Frontal cortex (tissue), 4 donors: ENCODE data around the gene SPINK4. TPM values are rescaled to one million over a fixed set of nuclear protein-coding genes. Genes with fewer than 3 reads are reported as not detected.

Experiments used
- DNase-seq, 2 donors: peaks; one replicate each; pipeline ENCODE4 v3.0.0; 2012; ENCODE audit warnings: low spot score in 2 of 2
- FAIRE-seq: peaks from 2 replicates; lab custom pipeline; 2012; peaks lifted over from hg19 to GRCh38; lab: Jason Lieb, UNC
- total RNA-seq: library from RNA; depleted of rRNA; stranded (reverse); fragments of >200 nt; gene quantifications from one replicate; pipeline ENCODE4 v1.2.3, GENCODE V29; 2014
- donor health status: control.
- donor health status: control.
- donor health status: control.

The SPINK4 gene
- total RNA-seq, 1 donor from 2014 or later = not detected

DNA sequence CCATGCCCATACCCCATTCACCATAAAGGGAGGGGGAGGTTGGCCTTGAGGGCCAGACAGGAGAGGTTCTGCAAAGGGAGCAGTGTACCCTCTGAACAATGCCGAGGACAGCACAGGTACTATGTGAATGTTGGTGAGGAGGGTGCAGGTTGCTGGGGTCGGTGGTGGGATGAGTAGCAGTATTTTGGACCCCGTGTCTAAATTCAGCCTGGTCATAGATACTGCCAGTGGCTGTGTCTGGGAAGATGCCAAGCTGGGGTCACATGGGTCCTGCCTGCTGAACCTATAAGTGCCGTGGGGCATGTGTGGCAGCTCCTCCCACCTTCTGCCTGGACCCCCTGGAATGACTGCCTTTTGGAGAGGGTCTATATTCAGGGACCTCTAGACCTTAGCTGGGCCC, 11.4 kb upstream of the SPINK4 start:
- DNase-seq (no peak), FAIRE-seq (no peak)

DNA sequence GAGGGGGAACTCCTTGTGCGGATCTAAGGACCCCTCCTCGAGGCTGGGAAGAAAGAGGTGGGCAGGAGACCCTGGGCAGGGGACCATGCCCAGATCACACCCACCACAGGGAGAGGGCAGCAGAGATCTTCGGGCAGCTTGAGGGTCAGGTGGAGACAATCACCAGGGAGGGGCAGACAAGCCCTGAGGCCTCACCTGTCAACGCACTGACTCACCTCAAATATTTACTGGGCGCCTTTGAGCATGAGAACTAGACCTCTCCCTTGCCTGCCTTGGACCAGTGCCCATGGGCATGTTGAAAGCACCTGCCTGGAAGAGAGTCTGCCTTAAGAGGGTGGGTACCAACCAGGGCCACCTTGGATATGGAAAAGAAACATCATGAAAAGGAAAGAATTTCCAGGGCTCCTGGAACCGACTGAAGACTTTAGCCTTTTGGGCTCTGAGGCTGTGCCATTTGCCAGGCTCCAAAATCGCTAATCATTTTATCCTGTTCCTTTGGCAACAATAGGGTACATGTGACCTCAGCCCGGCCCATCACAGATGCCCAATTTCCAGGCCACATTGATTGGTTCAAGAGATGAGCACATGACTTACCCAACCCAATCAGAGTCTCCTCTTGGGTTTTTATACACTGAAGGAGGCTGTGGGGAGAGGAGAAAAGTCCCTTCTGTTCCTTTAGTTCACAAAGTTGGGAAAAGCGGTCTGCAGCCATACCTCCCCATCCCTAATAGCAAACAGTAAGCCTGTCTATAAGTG, 10.4 kb upstream of the SPINK4 start:
- no peak for FAIRE-seq

DNA sequence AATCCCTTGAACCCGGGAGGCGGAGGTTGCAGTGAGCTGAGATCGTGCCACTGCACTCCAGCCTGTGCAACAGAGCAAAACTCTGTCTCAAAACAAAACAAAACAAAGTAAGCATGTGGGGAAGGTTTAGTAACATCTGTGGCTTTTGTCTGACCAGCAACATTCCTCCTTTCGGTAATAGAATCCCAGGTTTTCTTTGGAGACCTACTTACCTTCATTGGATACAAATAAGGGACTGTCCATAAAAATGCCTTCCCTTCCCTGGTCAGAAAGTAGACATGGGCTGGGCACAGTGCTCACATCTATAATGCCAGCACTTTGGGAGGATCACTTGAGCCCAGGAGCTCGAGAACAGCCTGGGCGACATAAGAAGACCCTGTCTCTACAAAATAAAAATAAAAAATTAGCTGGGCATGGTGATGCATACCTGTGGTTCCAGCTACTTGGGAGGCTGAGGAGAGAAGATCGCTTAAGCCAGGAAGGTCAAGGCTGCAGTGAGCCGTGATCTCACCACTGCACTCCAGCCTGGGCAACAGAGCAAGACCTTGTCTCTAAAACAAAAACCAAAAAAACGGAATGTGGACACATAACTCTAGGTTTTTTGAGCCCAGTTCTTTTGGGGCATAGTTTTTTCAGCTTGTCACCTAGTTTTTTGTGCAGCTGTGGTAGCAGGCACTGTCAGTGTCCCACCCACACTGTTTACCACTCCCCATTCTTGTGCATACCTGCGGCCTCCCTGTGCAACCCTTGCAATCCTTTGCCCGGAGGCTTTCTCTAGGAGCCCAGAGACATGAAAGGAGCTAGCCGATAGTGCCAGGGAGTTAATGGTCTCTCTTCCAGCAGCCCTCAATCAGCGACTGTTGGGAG, 9.0 kb upstream of the SPINK4 start:
- DNase-seq (no peak), FAIRE-seq (no peak)

More for the DNA sequence above, 10.4 kb upstream of the SPINK4 start:
- DNase-seq = no peak

DNA sequence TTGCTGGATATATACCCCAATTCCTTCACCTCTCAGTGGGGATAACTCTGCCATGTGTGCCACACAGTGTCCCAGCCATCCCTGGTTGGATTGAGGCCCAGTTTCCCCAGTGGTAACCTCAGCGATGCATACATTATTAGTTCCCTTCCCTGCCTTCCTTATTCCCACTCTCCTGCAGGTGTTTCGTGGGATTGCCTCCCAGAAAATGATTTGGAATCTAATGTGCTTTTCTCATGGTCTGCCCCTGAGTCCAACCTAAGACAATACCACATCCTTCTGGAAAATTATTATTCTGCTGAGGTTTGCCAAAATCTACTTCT, 8.4 kb upstream of the SPINK4 start:
- DNase-seq = no peak
- FAIRE-seq = no peak

DNA sequence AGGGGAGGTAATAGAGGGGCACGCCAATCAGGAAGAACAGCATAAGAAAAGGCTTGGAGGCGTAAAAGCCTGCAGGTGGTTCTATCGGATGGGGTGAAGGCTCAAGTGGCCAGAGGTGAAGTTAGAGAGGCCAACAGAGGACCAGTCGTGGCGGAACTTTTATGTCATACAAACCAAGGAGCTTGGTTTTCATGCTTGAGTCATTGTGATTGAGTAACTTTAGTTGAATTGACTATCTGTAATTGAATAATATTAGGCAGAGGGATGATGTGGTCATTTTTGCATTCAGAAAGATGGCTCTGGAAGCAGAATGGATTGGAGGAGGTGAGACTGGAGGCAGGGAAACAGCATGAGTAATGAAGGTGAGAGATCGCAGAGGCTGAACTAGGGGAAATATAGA, 7.2 kb upstream of the SPINK4 start:
- FAIRE-seq (no peak), DNase-seq (no peak)

DNA sequence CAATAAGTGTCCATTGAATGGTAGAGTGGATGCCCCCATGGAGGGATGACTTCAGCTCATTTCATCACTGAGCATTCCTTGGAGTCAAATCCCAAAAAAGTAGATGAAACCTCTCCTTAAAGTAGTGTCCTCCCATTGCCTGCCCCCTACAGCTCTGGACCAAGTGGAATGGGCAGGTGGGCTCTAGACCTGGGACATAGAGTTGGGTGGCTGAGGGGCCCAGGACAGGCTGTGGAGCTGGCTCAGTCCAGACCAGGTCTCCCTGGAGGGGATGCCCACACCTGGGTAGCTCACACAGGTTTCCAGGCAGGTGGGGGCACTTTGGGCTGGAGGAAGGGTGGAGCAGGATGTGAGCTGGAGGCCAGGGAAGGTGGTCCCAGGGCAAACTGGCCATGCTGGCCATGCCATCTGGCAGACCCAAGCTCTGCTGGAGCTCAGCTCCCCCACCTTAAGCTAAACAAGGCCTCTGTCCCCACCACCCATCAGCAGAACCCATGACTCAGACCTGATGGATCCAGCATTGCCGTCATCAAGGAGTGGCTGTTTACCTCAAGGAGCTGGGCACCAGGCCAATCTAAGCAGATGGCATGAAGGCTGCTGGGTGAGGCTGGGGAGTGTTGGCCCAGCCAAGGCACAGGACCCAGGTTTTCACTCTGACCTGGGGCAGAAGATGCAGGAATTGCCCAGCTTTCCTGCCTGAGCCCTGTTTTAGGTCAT, 6.2 kb upstream of the SPINK4 start:
- FAIRE-seq = no peak
- DNase-seq = no peak

DNA sequence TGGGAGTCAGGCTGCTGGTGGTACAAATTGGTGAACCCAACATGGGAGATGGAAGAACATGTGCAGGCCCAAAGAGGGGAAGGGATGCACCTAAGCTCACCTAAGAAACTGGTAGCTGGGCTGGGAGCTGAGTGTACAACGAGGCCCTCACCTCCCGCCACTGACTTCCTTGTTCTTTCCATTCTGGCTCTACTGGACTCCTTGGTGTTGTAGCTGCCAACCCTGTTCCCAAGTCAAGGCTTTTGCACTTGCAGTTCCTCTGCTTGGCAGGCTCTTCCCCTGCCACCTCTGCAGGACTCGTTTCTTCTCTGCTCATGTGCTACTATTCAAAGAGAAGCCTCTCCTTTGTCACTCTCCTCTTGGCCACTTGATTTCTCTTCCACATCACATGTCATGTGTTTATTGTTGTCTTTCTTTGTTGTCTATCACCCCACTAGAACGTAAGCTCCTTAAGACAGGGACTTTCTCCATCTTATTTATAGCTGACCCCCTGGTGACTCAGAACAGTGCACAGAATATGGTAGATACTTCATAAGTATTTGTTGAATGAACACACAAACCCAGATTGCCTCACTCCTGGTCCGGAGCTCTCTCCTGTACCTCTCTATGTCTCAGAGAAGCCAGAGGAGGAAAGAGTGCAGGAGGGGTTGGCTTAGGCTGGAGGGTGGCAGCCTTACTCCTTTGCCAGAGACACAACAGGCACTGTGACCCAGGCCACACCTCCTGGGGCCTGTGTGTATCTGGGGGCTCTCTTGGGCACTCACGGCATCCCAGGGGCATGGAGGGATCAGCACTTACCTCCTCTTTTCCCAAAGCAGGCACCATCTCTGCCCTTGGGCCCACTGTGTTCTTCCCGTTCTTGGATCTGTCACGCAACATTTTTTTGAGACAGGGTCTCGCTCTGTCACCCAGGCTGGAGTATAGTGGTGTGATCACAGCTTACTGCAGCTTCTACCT, 5.2 kb upstream of the SPINK4 start:
- DNase-seq (no peak), FAIRE-seq (no peak)

DNA sequence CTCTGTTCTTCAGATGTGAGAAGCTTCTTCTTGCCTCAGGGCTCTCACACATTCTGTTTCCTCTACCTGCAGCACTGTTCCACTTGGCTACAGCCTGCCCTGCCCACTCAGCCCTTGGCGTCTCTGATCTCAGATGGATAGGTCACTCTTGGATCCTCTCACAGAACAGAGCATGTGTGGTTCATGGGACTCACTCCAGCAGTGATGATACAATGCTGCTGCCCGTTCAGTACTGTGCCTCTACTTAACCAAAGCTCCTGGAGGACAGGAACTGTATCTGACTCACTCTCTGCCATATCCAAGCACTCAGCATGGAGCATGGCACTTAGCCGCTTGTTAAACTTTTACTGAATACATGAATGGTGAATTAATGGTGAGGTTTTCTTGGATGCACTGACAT, 3.4 kb upstream of the SPINK4 start:
- FAIRE-seq (no peak), DNase-seq (no peak)

DNA sequence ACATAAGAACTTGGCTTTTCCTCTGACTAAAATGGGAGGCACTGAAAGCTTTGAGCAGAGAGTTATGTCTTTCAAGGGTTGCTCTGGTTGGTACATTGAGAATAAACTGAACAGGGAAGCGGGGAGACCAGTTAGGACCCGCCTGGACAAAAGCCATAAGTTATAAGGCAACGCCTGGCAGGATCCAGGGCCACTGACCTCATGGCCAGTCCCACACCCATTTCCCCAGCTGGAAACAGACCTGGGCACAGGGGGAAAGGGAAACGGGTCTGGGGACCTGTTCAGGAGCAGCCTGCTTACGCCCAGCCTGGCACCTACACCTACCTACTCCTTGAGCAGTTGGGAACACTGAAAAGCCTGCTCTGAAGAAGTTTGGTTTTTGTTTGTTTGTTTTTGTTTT, 1.3 kb downstream of the SPINK4 start:
- DNase-seq (no peak), FAIRE-seq (no peak)

DNA sequence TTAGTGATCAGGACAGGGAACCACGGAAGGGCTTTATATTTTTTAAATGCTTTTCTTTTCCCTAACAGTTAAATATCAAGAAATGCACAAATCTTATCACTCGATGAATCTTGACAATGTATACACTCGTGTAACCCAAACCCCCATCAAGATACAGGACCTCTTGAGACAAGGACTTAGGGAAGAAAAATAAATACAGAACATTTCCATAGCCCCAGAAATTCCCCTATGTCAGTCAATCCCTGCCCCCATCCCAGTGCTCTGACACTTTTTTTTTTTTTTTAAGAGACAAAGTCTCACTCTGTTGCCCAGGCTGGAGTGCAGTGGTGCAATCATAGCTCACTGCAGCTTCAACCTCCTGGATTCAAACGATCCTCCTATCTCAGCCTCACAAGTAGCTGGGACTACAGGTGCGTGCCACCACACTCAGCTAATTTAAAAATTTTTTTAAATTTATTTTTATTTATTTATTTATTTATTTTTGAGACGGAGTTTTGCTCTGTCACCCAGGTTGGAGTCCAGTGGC, 2.7 kb downstream of the SPINK4 start:
- no peak for FAIRE-seq

DNA sequence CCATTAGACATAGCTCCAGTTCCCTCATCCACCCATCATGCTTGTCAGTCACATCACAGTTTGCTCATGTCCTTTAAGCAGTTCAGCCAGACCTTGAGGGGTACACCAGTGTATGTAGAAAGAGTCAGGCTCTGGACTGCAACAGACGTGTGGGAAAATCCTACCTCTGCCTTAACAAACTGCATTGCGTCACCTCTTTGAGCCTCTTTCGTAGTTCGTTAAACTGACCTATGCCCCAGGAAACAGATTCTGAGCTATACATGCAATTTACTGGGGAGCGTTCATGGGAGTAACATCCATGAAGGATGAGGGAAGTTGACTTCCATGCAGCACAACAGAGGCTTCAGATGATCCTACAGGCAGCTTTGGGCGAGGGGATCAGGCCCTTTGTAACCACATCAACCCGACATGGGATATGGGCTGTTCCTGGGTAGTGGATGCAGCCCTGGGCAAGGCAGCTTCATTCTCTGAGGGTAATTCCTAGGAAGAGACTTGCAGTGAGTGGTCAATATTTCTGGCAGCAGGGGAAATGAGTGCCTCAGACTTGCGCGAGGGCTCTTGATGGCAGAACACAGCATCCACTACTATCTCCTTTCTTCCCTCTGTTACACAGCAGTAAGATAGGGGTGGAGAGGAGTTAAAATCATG, 4.3 kb downstream of the SPINK4 start:
- DNase-seq (no peak), FAIRE-seq (no peak)

More for the DNA sequence above, 2.7 kb downstream of the SPINK4 start:
- no peak for DNase-seq

DNA sequence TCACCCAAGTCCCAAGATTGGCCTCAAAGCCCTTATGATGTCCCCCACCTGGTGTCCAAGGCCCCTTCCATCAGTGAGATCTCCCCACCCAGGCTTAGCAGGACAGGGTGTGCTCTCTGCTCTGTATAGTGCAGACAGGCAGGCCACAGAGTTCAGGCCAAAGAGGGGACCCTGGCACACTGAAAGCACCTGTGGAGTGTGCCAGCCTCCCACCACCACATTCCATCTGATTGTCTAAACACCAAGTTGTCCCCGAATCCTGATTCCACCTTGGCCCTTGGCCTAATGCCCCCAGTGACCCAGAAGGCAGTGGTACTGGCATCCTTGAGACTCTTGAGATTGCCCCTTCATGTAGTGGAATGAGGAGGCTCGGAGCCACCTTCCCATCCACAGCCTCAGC, 5.4 kb downstream of the SPINK4 start:
- FAIRE-seq (no peak), DNase-seq (no peak)

DNA sequence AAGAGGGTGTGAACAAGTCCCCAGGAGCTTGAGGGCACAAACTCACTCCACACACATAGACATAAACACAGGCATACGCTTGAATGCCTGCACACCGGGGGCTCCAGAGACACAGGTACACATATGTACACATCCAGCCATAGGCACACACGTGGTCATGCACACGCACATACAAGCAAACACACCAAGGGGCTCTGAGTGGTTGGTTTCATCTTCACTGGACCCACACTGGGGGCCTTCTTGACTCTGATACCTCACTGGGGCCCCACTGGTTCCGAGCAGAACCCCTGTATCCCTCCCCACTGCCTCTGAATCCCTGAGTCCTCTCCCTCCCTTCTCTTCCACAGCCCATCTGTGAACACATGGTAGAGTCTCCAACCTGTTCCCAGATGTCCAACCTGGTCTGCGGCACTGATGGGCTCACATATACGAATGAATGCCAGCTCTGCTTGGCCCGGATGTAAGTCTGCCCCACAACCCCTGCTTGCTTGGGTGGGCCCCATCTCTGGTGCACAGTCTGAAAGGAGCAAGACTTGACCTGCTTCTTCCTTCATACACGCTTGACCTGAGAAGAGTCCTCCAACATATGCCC, 6.4 kb downstream of the SPINK4 start:
- FAIRE-seq (no peak), DNase-seq (no peak)

DNA sequence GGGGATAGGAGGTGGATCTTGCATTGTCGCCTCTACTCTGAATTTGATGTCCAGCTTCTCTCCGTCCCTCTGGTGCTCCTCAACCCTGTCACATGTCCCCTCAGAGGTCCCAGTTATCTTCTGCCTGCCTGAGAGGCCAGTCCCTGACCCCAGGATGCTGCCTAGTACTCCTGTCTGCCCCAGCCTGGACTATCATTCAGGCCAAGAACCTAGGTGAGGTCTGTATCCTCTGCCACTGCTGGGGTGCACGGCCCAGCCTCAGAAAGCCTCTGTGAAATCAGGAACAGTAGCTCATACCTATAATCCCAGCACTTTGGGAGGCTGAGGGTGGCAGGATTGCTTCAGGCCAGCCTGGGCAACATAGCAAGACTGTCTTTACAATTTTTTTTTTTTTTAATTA, 8.6 kb downstream of the SPINK4 start:
- no peak for DNase-seq
- no peak for FAIRE-seq

DNA sequence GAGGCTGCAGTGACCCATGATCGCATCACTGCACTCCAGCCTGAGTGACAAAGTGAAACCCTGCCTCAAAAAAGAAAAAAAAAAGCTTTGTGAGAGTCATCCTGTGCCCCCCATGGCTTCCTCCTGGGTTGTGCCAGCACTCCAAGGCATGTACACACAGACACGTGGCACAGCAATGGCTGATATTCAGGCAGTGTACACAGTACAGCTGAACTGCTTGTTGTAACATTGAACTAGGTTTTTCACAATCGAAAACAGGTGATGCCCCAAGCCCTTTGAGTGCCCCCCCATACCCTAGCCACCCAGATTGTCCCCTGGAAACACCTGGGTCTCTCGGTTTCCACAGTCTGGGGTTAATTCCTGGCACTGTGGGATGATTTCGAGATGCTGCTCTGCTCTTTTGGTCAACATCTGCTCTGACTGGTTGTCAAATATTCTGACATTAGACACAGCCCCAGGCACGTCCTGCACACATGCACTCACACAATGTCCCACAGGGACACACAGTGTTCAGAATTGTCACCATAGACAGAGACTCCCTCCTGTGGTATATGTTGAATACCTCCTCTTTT, 9.2 kb downstream of the SPINK4 start:
- FAIRE-seq (no peak), DNase-seq (no peak)

DNA sequence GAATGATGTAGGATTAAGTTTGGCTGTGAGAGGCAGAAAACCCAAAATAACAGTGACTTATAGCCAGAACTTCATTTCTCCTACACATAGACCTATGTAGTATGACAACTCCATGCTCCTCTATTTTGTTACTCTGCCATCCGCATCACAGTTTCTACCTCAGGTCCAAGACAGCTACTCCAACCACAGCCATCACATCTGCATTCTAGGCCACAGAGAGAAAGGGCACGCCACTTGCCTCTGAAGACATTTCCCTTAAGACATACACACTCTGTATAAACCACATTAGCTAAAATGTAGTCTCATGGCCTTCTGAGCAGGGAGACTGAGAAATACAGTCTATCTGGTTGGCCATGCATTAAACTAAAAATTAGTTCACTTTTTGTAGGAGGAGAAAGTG, 10.0 kb downstream of the SPINK4 start:
- FAIRE-seq = no peak
- no peak for DNase-seq

DNA sequence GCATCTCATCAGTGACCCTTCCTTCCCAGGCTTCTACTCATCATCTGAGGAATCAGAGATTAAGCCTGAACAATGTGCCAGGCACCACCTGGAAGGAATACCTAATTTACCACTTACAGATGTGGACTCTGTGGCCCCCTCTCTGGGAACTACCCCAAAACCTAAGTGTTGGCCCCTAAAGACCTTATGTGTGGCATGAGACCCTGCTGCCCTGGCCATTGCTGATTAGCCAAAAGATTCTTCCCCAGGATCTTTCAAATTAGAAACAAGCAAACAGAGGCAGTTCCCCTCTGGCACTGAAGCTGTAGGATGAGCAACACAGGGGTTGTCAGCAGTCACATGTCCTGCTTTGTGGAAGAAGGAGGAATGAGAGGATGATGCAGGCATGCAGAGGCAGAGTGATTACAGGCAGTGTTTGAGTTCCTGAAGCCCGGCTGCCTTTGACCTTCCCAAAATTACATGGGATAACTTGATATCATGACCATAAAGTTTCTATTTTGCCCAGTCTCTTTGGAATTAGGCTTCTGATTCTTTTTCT, 10.6 kb downstream of the SPINK4 start:
- DNase-seq (no peak), FAIRE-seq (no peak)

DNA sequence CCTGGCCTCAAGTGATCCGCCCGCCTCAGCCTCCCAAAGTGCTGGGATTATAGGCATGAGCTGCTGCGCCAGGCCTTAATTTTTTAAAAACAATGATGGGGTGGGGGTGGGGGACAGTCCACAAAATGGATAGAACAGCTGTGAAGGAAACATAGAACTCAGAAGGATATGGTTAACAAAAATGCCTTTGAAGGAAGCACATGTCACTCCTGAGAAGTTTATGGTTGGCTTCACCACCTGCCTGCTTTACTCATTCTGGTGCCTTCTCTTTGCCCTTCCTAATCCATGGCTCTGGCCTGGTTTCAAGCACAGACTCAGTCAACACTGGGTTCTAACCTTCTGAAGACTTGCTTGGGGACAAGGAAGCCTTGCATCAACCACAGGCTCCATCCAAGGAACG, 14.2 kb downstream of the SPINK4 start:
- DNase-seq (no peak), FAIRE-seq (no peak)
